ENCODE data around the gene TNS2. TPM values are rescaled to one million over a fixed set of nuclear protein-coding genes. Genes with fewer than 3 reads are reported as not detected.

TNS2 gene
- total RNA-seq, 6 experiments from 2014 or later, result 50.5 to 139 (median 86.9) TPM

GRCh38 chr12:53074283-53074998 lies 24.6 kb downstream of the TNS2 start:
- 74% methylated on average over 7 of the region's 11 CpGs for WGBS (ENCODE audit: insufficient coverage, low coverage, low lambda C conversion rate, missing lambda C conversion rate)
- DNase-seq, result no peak

GRCh38 chr12:53074999-53075370 lies 25.1 kb downstream of the TNS2 start:
- WGBS (ENCODE audit: insufficient coverage, low coverage, low lambda C conversion rate, missing lambda C conversion rate), result 87% methylated on average over 3 of the region's 3 CpGs
- H3K36me3 ChIP-seq, result peaks cover 0 to 25% (median 6%) of the 10 kb centered on the region in 4 donors
- no peak overlapping the region for H3K27ac ChIP-seq
- no peak for TF ChIP-seq POLR2A (IDR thresholded peaks at IDR 0.05)
- TF ChIP-seq, protein P1, sequence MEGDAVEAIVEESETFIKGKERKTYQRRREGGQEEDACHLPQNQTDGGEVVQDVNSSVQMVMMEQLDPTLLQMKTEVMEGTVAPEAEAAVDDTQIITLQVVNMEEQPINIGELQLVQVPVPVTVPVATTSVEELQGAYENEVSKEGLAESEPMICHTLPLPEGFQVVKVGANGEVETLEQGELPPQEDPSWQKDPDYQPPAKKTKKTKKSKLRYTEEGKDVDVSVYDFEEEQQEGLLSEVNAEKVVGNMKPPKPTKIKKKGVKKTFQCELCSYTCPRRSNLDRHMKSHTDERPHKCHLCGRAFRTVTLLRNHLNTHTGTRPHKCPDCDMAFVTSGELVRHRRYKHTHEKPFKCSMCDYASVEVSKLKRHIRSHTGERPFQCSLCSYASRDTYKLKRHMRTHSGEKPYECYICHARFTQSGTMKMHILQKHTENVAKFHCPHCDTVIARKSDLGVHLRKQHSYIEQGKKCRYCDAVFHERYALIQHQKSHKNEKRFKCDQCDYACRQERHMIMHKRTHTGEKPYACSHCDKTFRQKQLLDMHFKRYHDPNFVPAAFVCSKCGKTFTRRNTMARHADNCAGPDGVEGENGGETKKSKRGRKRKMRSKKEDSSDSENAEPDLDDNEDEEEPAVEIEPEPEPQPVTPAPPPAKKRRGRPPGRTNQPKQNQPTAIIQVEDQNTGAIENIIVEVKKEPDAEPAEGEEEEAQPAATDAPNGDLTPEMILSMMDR (IDR thresholded peaks at IDR 0.05), result no peak
- DNase-seq (no peak), ATAC-seq (no peak)
- H3K27me3 ChIP-seq, result no peaks in the 10 kb centered on the region
- H3K4me1 ChIP-seq, result peaks cover 0 to 24% (median 3%) of the 10 kb centered on the region in 4 donors
- intact Hi-C loops (cut with DNase I), result loop anchor here in 1 of 2 donors (10.0 kb wide), 1 partner anchor 210 kb away; no protein-coding TSS in a partner anchor
- H3K4me3 ChIP-seq, result no peak overlapping the region
- no peaks in the 10 kb centered on the region for H3K9me3 ChIP-seq

More at GRCh38 chr12:53074283-53074998, 24.6 kb downstream of the TNS2 start:
- Histone ChIP-seq H3K4me1 (peaks cover 0 to 21% (median 3%) of the 10 kb centered on the region in 4 donors), H3K27me3 (no peaks in the 10 kb centered on the region), H3K27ac (no peak overlapping the region), H3K9me3 (no peaks in the 10 kb centered on the region), H3K4me3 (no peak overlapping the region), H3K36me3 (peaks cover 0 to 25% (median 6%) of the 10 kb centered on the region in 4 donors)
- intact Hi-C loops (cut with DNase I), result loop anchor here in 1 of 2 donors (10.0 kb wide), 1 partner anchor 210 kb away; no protein-coding TSS in a partner anchor
- TF ChIP-seq, protein P1 (IDR thresholded peaks at IDR 0.05), result no peak
- no peak for ATAC-seq

DNA sequence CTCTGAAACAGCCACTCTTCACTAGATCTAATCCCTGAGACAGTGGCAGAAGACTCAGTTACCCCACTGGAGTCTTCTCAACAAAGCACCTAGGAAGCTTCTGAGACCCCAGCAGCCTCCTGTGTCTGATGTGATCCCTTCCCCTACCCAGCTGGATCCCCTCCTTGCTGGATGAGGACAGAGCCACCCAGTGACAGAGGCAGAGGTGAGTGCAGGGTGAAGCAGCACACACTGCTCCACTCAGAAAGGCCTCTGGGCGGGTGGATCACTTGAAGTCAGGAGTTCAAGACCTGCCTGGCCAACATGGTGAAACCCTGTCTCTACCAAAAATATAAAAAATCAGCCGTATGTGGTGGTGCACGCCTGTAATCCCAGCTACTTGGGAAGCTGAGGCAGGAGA lies 26.6 kb downstream of the TNS2 start:
- no peak overlapping the region for H3K4me3 ChIP-seq
- WGBS (ENCODE audit: insufficient coverage, low coverage, low lambda C conversion rate, missing lambda C conversion rate), result 88% methylated on average over 1 of the region's 3 CpGs
- peaks cover 0 to 25% (median 6%) of the 10 kb centered on the region in 4 donors for H3K36me3 ChIP-seq
- H3K27ac ChIP-seq, result no peak overlapping the region
- ATAC-seq, result no peak
- intact Hi-C loops (cut with DNase I), result loop anchor here in 1 of 2 donors (10.0 kb wide), 1 partner anchor 208 kb away; no protein-coding TSS in a partner anchor
- H3K9me3 ChIP-seq, result no peaks in the 10 kb centered on the region
- DNase-seq, result no peak
- no peaks in the 10 kb centered on the region for H3K27me3 ChIP-seq
- H3K4me1 ChIP-seq, result peaks cover 0 to 25% (median 3%) of the 10 kb centered on the region in 4 donors
- TF ChIP-seq, protein P1 (IDR thresholded peaks at IDR 0.05), result no peak
- no peak for TF ChIP-seq POLR2A (IDR thresholded peaks at IDR 0.05)

DNA sequence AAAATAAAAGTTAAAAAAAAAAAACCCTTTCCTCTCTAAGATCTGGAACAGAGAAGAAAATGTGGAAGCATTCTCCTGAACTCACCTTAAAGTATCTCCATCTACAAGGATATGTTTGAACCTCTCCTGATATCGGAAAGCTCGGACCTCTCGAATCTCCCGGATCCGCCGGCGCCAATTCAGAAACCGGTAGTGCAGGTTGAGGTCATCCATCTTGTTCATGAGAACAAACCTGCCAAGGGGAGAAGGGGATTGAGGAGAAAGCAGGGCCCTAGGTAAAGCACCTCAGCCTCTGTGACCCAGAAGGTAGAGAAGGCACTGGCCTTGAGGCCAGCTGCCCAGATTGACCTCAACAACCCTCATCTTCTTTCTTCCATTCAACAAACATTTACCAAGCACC lies 27.2 kb downstream of the TNS2 start:
- H3K36me3 ChIP-seq, result peaks cover 0 to 25% (median 6%) of the 10 kb centered on the region in 4 donors
- WGBS (ENCODE audit: insufficient coverage, low coverage, low lambda C conversion rate, missing lambda C conversion rate), result 100% methylated on average over 8 of the region's 8 CpGs
- ATAC-seq (no peak), DNase-seq (no peak)
- no peaks in the 10 kb centered on the region for H3K27me3 ChIP-seq
- intact Hi-C loops (cut with DNase I), result loop anchor here in 1 of 2 donors (10.0 kb wide), 1 partner anchor 208 kb away; no protein-coding TSS in a partner anchor
- no peak overlapping the region for H3K27ac ChIP-seq
- H3K9me3 ChIP-seq, result no peaks in the 10 kb centered on the region
- no peak for TF ChIP-seq POLR2A (IDR thresholded peaks at IDR 0.05)
- H3K4me1 ChIP-seq, result peaks cover 0 to 25% (median 3%) of the 10 kb centered on the region in 4 donors
- no peak overlapping the region for H3K4me3 ChIP-seq

Measured in right lobe of liver (tissue), 6 donors.